ENCODE measurements around the gene LNPEP.

GRCh38 chr5:96994493-96994892 is 58.6 kb downstream of the LNPEP start:
- TF ChIP-seq GLIS3 (CRISPR knock-in tag; IDR thresholded peaks at IDR 0.05) (no peak), BACH2 (CRISPR knock-in tag; IDR thresholded peaks at IDR 0.05; ENCODE audit: borderline replicate concordance) (no peak)
